HG03457 (cell line): ENCODE results near the gene ACAT2.
"Not testable (repeated sequence)": the region's sequence is repeated elsewhere in the genome, so short reads cannot be mapped to it uniquely, and the experiment has no call there.

Experiments
- ATAC-seq: cut with Tn5 transposase; IDR thresholded peaks from one replicate; pipeline ENCODE4 v1.9.1; 2021; ENCODE audit warnings: moderate number of reproducible peaks; ENCODE audit not compliant: unreplicated experiment

Gene ACAT2

DNA sequence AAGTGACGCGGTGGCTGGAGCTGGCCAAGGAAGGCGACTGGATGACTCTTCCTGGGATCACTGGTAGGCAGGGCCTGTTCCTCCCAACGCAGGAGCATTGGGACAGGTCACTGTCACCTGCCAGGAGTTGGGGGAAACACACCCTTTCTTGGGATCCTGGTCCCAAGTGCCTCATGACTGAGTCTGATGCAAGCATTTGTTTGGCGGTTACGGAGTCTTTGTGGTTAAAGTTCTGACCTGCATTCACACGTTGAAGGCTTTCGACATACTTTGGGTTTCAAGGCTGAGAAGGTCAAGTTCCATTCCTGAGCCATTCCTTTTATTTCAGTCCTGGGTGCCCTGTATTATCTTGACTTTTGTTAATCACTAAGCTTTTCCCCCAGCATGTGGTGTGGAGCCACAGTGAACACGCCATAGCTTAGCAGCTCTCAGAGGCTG is 44.2 kb downstream of the ACAT2 start:
- ATAC-seq: no peak

GRCh38 chr6:159807150-159807858 is 45.5 kb downstream of the ACAT2 start:
- ATAC-seq: no peak

GRCh38 chr6:159808647-159809046 is 46.8 kb downstream of the ACAT2 start:
- no peak for ATAC-seq

DNA sequence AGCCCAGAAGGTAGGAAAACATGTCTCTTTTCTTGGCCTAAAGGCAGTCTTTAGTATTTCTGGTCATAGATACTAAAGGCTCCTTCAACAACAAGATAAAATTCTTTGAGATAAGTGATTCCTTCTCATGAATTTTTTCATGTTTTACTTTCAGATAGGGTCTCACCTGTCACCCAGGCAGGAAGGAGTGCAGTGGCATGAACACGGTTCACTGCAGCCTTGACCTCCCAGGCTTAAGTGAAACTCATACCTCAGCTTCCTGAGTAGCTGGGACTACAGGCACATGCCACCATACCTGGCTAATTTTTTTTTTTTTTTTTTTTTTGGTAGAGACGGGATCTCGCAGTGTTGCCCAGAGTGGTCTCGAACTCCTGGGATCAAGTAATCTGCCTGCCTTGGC is 47.3 kb downstream of the ACAT2 start:
- no peak for ATAC-seq

DNA sequence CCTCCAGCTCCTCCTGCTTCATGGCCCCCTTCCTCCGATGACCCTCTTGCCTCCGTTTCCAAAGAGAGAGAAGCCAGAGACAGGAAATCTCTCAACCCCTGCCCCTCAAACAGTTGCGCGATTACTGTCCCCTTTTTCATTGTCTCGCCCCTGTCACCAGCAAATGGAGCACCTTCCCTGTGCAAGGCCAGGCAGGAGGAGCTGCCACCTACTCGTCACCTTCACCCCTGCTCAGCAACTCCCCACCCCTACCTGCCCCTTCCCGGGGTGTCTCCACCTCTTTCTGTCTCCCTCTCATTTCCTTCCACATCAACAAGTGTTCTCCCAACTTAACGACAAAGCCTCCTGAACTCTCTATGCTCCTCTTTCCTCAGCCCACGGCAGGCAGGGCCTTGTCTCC is 51.9 kb downstream of the ACAT2 start:
- no peak for ATAC-seq

- no peak for ATAC-seq
Measured at GRCh38 chr6:159815410-159815809, 53.6 kb downstream of the ACAT2 start.

DNA sequence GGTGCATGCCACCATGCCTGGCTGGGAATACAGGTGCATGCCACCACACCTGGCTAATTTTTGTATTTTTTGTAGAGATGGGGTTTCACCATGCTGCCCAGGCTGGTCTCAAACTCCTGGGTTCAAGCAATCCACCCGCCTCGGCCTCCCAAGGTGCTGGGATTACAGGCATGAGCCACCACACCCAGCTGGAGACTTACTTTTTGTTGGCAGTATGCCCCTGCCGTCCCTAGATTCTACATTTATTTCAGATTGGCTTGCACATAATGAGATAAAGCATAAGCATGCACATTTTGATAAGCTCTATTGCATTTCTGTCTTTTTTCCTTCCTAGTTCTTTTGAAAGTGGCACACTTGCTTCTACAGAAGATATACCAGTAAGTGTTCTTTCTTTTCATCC is 54.9 kb downstream of the ACAT2 start:
- not testable (repeated sequence) for ATAC-seq

DNA sequence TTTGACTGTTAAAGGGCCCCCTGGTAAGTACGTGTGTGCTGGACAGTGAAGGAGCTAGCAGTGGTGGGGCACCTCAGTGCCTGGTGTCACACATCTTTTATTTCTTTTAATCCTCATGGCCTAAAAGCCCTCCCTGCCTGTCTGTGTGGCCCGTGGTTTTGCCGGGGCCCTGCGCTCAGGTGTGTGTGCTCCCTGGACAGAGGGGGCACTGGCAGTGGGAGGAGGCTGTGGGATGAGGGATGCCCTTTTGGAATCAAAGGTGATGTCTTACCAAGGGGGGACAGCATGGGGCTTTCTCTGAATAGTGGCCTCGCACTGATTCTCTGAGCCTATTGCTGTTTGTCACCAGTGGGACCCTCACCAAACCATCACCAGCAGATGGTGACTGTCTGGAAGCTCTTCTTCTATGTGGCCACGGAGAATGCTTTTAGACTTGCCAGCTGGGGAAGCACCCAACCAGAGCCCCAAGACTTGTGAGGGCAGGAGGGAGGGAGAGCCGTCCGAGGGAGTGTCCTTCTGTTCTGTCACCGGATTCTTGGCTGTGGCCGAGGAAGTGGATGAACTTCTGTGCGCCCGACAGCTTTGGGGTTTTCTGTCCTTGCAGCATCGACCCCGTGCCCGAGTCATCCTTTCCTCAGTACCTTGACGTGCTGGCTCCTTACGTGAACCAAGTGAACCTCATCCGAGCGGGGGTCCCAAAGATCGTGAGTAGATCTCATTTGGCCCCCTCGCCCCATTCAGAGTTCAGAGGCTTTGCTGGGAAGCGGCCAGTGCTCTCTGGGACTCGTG is 56.3 kb downstream of the ACAT2 start:
- no peak for ATAC-seq

DNA sequence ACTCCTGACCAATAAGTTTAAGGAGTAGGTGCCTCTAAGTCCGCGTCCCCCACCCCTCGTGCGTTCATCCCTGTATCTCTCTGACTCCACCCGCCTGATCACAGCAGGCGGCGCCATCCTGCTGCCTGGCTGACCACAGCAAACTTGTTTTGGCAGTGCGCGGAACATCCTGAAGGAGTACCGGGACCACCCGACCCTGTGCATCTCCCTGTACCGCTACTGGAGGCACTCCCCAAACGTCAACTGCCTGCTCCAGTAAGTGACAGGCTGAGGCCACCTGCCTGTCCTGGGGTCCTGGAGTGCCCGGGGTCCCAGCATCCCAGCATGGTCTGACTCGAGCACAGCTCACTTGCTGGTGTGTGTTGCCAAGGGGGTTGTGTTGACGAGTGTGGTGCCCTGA is 57.3 kb downstream of the ACAT2 start:
- ATAC-seq: no peak

DNA sequence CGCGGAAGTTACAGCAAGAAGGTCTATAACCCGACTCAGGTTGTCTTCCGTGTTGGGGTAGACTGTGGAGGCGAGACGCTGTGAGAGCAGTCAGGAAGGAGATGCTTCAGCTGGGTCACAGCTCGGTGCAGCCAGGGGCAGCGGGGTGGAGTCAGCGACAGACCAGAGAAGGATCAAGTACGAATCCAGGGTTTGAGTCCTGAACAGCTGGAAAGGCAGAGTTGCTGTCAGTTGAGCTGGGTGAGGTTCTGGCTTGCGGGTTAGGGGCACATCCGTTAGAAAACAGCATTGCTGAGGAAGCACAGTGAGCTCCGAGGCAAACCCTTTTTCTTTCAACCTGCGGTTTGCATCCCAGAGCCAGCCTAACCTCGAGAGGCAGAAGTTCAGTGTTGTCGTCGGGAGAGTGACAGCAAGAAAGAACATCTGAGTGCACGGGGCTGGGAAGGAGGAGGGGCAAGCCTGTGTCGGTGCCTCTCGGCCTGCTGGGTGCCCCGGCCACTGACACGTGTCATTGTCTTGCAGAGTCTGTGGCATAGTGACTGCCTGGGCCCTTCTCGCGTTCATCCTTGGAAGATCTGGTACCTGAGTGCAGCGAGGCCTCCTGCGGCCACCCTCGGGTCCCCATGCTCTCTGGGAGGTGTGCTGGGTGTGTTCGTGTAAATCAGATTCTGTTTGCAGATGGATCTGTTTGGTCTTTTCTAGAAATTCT is 58.2 kb downstream of the ACAT2 start:
- ATAC-seq: no peak

GRCh38 chr6:159821122-159821521 is 59.3 kb downstream of the ACAT2 start:
- no peak for ATAC-seq

GRCh38 chr6:159821726-159822125 is 59.9 kb downstream of the ACAT2 start:
- no peak for ATAC-seq

DNA sequence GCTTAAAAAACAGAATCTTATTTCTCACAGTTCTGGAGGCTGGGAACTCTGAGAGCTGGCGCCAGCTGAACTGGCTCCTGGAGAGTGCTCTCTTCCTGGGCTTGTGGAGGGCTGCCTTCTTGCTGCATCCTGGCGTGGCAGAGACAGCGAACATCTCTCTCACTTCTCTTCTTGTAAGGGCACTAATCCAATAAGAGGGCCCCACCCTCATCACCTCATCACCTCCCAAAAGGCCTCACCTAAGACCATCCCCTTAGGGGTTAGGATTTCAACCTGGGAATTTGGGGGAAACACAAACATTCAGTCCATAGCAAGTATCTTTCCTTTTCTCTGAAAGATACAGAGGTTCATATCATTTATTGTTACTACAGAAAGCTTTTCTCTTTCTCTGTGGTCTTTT is 62.1 kb downstream of the ACAT2 start:
- no peak for ATAC-seq

DNA sequence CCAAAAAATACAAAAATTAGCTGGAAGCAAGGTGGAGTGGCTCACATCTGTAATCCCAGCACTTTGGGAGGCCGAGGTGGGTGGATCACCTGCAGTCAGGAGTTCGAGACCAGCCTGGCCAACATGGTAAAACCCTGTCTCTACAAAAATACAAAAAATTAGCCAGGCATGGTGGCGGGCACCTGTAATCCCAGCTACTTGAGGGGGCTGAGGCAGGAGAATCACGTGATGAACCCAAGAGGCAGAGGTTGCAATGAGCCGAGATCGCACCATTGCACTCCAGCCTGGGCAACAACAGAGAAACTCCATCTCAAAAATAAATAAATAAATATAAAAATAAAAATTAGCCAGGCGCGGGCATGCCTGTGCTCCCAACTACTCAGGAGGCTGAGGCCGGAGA is 62.8 kb downstream of the ACAT2 start:
- not testable (repeated sequence) for ATAC-seq

GRCh38 chr6:159826004-159826403 is 64.2 kb downstream of the ACAT2 start:
- no peak for ATAC-seq

DNA sequence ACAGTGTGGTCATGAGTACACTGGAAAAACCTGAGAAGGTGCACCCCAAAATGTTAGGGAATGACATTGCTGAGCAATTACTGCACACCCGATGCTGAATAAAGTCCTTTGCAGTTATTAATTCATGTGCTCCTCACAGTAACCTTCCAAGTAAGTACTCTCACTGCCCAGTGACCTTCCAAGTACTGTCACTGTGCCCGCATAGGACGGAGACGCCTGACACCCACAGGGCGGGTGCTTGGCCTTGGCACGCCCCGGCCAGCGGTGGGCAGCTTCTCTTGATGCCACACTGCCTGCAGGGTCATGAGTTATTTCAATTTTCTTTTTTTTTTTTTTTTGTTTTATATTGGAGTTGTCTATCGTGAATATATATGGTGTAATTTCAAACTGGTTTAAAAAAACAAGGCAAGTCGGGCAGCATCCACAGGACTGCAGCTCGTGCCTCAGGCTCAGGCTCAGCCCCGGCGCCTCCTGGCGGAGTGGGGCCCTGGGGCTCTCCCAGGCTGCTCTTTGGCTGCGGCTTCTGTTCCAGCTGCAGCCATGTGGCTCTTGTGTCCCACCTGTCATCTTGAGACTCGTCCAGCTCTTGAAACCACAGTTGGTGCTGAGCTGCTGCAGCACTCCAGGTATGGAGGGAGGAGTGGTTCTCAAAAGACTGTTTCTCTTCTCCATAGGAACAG is 65.3 kb downstream of the ACAT2 start:
- ATAC-seq: no peak

DNA sequence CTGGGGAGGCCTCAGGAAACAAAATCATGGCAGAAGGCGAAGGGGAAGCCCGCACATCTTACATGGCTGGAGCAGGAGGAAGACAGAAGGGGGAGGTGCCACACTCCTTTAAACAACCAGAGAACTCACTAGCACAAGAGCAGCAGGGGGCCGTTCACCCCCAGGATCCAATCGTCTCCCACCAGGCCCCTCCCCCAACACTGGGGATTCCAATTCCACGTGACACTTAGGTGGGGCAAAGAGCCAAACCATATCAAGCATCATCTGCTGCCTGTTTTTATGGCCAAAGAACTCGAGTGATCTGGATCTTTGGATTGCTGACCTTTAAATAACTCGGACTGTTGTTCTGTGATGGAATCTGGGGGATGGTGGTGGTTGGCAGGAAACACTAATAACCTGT is 66.2 kb downstream of the ACAT2 start:
- ATAC-seq: no peak
